Parathyroid adenoma (tissue), 2 donors: ENCODE data around the gene TRIM24.
A peak's percentile ranks its signal among the peaks of the same experiment; 100 is the strongest.

Experiments
- H2AFZ ChIP-seq: fragments of 300-600 bp; sonication (generic); one replicate; pipeline ENCODE4 v1.7.0; 2017; ENCODE audit warnings: antibody characterized with exemption, mild to moderate bottlenecking
- H3K27ac ChIP-seq: fragments of 300-600 bp; sonication (generic); one replicate; pipeline ENCODE4 v1.7.0; 2017
- H3K27me3 ChIP-seq: fragments of 300-600 bp; sonication (generic); one replicate; pipeline ENCODE4 v1.7.0; 2017; ENCODE audit warnings: low read length; ENCODE audit not compliant: control insufficient read depth, insufficient read depth
- H3K36me3 ChIP-seq: fragments of 300-600 bp; sonication (generic); one replicate; pipeline ENCODE4 v1.7.0; 2017; ENCODE audit warnings: low read length; ENCODE audit not compliant: control insufficient read depth, insufficient read depth
- H3K4me1 ChIP-seq: fragments of 300-600 bp; sonication (generic); one replicate; pipeline ENCODE4 v1.7.0; 2017; ENCODE audit warnings: control low read depth
- H3K4me2 ChIP-seq: fragments of 300-600 bp; sonication (generic); one replicate; pipeline ENCODE4 v1.7.0; 2017; ENCODE audit warnings: low read length
- H3K4me3 ChIP-seq: fragments of 300-600 bp; sonication (generic); one replicate; pipeline ENCODE4 v1.7.0; 2017; ENCODE audit warnings: low read depth, low read length
- H3K79me2 ChIP-seq: fragments of 300-600 bp; sonication (generic); one replicate; pipeline ENCODE4 v1.7.0; 2017; ENCODE audit warnings: control low read depth
- H3K9ac ChIP-seq: fragments of 300-600 bp; sonication (generic); one replicate; pipeline ENCODE4 v1.7.0; 2017; ENCODE audit warnings: mild to moderate bottlenecking
- H3K9me3 ChIP-seq: fragments of 300-600 bp; sonication (generic); one replicate; pipeline ENCODE4 v1.7.0; 2017; ENCODE audit warnings: low read length; ENCODE audit not compliant: control insufficient read depth
- TF ChIP-seq, protein P1 (sequence below): fragments of 300-600 bp; sonication (generic); IDR thresholded peaks from one replicate; pipeline ENCODE4 v1.7.0; 2017; ENCODE audit warnings: antibody characterized with exemption, mild to moderate bottlenecking
- donor health status: primary hyperparathyroidism.

TRIM24 gene

DNA sequence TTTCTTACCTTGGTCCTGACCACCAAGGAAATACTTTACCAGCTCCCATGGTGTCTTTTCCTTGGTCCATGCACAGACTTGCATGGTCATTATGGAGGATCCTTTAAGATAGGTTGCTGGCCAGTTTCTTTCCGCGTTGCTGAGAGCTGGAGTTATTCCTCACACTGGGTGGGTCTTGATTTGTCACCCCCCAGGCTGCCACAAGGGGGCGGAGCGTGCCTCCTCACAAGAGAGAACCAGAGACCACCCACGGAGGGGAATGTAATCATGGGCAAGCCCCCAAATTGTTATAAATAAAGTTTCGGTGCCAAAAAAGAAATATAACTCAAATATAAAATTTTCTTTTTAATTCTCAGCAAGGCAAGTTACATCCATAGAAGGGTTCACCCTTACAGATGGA is 10.5 kb upstream of the TRIM24 start:
- no peak overlapping the region for H3K27ac ChIP-seq
- no peaks in the 10 kb centered on the region for H3K9me3 ChIP-seq
- no peak overlapping the region for H2AFZ ChIP-seq
- no peaks in the 10 kb centered on the region for H3K79me2 ChIP-seq
- H3K4me1 ChIP-seq, result no peaks in the 10 kb centered on the region
- TF ChIP-seq, protein P1, sequence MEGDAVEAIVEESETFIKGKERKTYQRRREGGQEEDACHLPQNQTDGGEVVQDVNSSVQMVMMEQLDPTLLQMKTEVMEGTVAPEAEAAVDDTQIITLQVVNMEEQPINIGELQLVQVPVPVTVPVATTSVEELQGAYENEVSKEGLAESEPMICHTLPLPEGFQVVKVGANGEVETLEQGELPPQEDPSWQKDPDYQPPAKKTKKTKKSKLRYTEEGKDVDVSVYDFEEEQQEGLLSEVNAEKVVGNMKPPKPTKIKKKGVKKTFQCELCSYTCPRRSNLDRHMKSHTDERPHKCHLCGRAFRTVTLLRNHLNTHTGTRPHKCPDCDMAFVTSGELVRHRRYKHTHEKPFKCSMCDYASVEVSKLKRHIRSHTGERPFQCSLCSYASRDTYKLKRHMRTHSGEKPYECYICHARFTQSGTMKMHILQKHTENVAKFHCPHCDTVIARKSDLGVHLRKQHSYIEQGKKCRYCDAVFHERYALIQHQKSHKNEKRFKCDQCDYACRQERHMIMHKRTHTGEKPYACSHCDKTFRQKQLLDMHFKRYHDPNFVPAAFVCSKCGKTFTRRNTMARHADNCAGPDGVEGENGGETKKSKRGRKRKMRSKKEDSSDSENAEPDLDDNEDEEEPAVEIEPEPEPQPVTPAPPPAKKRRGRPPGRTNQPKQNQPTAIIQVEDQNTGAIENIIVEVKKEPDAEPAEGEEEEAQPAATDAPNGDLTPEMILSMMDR, result no peak
- H3K36me3 ChIP-seq, result no peaks in the 10 kb centered on the region
- H3K4me2 ChIP-seq, result no peak overlapping the region
- H3K9ac ChIP-seq, result no peak overlapping the region
- H3K27me3 ChIP-seq, result no peaks in the 10 kb centered on the region
- H3K4me3 ChIP-seq, result no peak overlapping the region

DNA sequence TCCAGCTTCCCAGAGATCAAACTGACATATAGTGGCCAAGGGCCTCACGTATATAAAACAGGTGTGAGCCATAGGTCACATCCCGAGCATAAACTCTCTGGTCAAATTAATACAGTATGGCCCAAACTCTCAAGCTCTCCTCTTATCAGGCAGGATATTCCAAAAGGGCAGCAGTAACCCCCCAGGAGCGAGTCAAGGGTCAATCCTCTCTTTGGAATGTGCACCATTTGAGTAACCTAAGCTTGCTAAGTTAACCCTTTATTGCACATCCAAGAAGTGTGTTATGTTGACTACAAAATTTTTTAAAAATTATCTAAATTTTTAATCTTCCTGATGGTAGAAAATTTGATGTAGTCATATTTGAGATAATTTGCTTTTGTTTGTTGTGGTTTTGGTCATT is 4.5 kb upstream of the TRIM24 start:
- H3K27ac ChIP-seq, result no peak overlapping the region

DNA sequence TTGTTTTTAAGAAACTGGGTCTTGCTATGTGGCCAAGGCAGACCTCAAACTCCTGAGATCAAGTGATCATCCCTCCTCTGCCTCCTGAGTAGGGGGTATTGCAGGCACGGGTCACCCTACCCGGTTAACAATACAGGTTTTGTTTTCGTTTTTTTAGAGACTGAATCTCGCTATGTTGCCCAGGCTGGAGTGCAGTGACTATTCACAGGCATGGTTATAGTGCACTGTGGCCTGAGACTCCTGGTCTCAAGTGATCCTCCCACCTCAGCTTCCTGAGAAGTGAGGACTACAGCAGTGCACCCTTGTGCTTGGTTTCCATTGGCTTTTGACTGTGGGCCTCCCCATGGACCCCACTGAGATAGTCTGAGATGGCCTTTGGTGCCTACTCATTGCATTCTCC is 3.8 kb upstream of the TRIM24 start:
- no peaks in the 10 kb centered on the region for H3K9me3 ChIP-seq
- H3K27me3 ChIP-seq, result no peaks in the 10 kb centered on the region
- H3K4me1 ChIP-seq, result no peaks in the 10 kb centered on the region
- no peak overlapping the region for H3K27ac ChIP-seq
- H3K79me2 ChIP-seq, result no peaks in the 10 kb centered on the region
- H3K4me2 ChIP-seq, result no peak overlapping the region
- no peak overlapping the region for H2AFZ ChIP-seq
- H3K9ac ChIP-seq, result no peak overlapping the region
- no peaks in the 10 kb centered on the region for H3K36me3 ChIP-seq
- H3K4me3 ChIP-seq, result no peak overlapping the region
- TF ChIP-seq, protein P1, result no peak

More for the DNA sequence above, 4.5 kb upstream of the TRIM24 start:
- Histone ChIP-seq H3K36me3 (no peaks in the 10 kb centered on the region), H2AFZ (no peak overlapping the region), H3K4me1 (no peaks in the 10 kb centered on the region), H3K9ac (no peak overlapping the region), H3K9me3 (no peaks in the 10 kb centered on the region), H3K4me3 (no peak overlapping the region), H3K79me2 (no peaks in the 10 kb centered on the region), H3K27me3 (no peaks in the 10 kb centered on the region), H3K4me2 (no peak overlapping the region)
- TF ChIP-seq, protein P1, result no peak

DNA sequence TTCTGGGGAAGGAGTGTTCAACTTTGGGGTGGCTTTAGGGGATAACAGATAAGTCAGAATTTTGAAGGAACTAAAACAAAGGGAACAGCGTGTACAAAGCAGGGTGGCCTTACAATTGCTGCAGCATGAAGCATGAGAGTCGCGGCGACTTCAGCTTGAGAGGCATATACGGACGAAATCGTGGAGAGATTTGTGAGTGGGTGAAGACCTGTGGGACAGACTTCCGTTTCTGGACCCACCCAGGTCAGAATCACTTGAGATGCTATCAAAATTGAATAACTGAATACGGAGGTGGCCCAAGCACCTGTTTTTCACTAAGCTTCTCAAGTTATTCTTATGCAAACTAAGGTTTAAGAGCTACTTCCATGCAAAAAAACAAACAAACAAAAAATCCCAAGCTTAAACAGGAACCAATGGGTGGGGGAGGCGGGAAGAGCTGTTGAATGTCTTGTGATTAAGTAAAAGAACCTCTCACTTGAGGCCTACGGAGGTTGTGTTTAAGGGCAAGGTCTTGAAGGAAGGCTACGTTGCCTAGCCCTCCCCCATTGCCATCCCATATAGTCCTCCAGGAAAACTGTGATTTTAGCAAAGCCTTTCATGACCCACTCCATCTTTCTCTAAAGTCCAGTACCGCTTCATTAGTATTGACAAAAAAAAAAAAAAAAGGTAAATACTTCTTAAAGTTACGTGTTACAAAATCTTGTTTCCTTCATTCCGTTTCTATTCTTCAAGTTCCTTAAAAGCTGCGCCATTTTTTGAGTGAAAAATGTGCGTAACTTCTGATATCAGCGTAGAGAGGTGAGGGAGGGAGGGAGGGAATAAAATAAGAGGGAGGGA is 1.3 kb upstream of the TRIM24 start:
- H3K36me3 ChIP-seq, result no peaks in the 10 kb centered on the region
- H3K4me2 ChIP-seq, result no peak overlapping the region
- H3K9ac ChIP-seq, result no peak overlapping the region
- no peaks in the 10 kb centered on the region for H3K9me3 ChIP-seq
- H3K27me3 ChIP-seq, result no peaks in the 10 kb centered on the region
- TF ChIP-seq, protein P1, result no peak
- H3K27ac ChIP-seq, result no peak overlapping the region
- no peaks in the 10 kb centered on the region for H3K4me1 ChIP-seq
- H2AFZ ChIP-seq, result peak overlapping the region; percentile 19
- H3K4me3 ChIP-seq, result no peak overlapping the region
- peaks cover 4% of the 10 kb centered on the region for H3K79me2 ChIP-seq
